Measurements from ENCODE around the gene FLNA.

Gene FLNA

DNA sequence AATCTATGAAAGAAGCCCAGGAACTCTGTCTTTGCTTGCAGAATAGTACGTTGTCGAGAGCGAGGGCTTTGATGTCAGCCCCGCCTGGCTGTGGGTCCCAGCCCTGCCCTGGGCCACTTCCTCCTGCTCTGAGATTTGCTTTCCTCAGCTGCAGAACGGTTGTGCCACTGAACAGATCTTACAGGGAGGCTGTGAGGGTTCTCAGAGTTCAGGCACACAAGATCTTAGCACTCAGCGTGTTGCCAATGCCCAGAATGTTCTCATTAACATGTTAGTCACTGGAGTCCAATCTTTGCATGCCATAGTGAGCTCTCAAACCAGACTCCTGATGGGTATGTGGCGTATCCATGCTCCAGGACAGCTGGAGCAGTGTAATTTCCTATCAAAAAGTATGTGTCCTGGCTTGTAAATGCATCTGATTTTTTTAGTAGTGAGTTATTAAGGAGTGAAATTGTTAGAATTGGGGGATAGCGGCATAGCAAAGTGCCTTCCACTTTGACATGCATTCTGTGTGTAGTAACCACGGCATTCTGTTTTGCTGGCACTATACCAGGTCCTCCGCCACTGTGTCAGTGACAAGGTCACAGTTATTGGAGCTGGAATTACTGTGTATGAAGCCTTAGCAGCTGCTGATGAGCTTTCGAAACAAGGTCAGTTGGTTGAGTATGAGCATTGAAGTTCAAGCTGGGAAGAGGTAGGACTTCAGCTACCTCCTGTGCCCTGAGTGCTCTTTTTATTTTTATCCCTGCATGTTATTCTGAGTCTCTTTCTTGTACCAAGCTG is 47.2 kb downstream of the FLNA start:
- Histone ChIP-seq H3K4me1 (ENCODE audit: control insufficient read depth, insufficient read depth, low read length, poor library complexity, severe bottlenecking) (no peaks in the 10 kb centered on the region), H3K9me3 (ENCODE audit: control insufficient read depth, low read length) (no peaks in the 10 kb centered on the region), H3K4me3 (ENCODE audit: extremely low read depth, insufficient read depth, low read length, poor library complexity, severe bottlenecking) (no peak overlapping the region), H3K27ac (ENCODE audit: low read depth, low read length, severe bottlenecking) (no peak overlapping the region), H3K36me3 (ENCODE audit: control insufficient read depth, insufficient read depth, low read length) (no peaks in the 10 kb centered on the region)
- 65 to 90% methylated on average over 6 to 7 of the region's 11 CpGs for WGBS, 2 experiments (ENCODE audit: insufficient coverage in 2 of 2)

DNA sequence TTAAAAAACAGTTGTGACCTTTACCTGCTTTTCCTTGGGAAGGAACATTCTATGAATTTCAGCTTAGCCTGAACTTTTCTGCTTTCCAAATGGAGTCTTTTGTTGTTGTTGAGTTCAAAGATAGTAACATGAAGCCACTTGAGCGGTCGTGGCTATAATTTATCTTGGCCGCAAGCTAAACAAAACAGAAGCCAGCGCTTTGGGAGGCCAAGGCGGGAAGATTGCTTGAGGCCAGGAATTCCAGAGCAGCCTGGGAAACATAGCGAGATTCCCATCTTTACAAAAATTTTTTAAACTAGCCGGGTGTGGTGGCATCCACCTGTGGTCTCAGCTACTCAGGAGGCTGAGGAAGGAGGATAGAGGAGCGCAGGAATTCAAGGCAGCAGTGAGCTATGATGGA is 48.9 kb downstream of the FLNA start:
- WGBS, 2 experiments (ENCODE audit: insufficient coverage in 2 of 2): 90% methylated on average over 5 of the region's 8 CpGs; no CpG with 5 or more reads in 1 of the 2 experiments
- Histone ChIP-seq H3K36me3 (ENCODE audit: control insufficient read depth, insufficient read depth, low read length) (no peaks in the 10 kb centered on the region), H3K27ac (ENCODE audit: low read depth, low read length, severe bottlenecking) (no peak overlapping the region), H3K9me3 (ENCODE audit: control insufficient read depth, low read length) (no peaks in the 10 kb centered on the region), H3K4me1 (ENCODE audit: control insufficient read depth, insufficient read depth, low read length, poor library complexity, severe bottlenecking) (no peaks in the 10 kb centered on the region), H3K4me3 (ENCODE audit: extremely low read depth, insufficient read depth, low read length, poor library complexity, severe bottlenecking) (no peak overlapping the region)

DNA sequence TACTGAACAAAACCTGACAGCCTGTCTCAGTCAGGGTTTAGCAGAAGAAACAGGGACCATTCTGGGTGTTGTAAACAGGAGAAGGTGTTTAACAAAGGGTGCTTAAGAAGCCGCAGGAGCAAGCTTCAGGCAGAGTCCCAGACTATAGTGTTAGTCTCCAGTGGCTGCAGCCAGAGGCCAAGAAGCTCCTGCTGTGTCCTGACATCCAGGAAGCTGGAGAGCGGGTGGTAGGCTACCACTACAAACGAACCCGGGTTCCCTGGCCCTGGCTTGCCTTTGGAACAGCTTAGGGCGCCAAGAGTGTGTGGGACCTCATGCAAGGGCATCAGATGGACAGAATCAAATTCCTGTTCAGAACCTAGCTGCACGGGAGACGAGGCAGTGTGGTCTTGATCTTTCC is 50.9 kb downstream of the FLNA start:
- H3K36me3 ChIP-seq (ENCODE audit: control insufficient read depth, insufficient read depth, low read length): no peaks in the 10 kb centered on the region
- no peaks in the 10 kb centered on the region for H3K9me3 ChIP-seq (ENCODE audit: control insufficient read depth, low read length)
- no peak overlapping the region for H3K27ac ChIP-seq (ENCODE audit: low read depth, low read length, severe bottlenecking)
- H3K4me3 ChIP-seq (ENCODE audit: extremely low read depth, insufficient read depth, low read length, poor library complexity, severe bottlenecking): no peak overlapping the region
- WGBS, 2 experiments (ENCODE audit: insufficient coverage in 2 of 2): 51 to 80% methylated on average over 3 to 4 of the region's 7 CpGs
- no peaks in the 10 kb centered on the region for H3K4me1 ChIP-seq (ENCODE audit: control insufficient read depth, insufficient read depth, low read length, poor library complexity, severe bottlenecking)

DNA sequence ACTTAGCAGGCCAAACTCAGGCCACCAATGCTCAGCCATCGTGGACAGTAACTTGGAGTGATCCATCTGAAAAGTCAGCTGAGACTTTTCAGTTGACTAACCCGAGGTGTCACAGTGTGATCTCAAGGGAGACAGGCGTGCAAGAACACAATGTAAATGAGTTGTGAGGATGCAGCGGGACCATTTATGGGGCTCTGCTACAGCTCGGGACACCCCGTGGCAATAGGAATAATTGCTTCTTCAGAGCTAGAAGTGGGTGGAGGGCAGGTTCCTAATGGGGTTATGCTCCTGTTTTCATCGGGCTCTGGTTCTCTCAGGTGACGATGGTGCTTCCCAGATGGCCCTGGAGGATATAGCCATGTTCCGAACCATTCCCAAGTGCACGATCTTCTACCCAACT is 51.5 kb downstream of the FLNA start:
- WGBS, 2 experiments (ENCODE audit: insufficient coverage in 2 of 2): 81 to 88% methylated on average over 6 to 9 of the region's 10 CpGs

DNA sequence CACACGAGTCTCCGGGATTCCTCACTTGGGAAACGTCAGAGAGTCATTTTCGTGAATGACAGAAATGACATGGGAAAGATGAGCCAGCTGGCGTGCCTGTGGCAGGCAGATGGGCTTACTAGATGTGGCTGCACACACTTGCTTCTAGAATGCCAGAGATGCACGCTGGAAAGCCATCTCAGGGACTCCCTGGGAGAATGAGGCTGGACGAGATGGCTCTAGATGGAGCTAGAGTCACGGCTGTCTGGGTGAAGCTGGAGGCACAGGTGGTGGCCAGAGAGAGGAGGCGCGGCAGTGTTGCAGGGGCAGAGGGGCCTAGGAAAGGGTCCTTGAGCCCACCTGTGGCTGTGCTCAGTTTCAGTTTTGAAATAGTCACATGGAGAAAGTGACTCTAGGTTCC is 52.8 kb downstream of the FLNA start:
- H3K36me3 ChIP-seq (ENCODE audit: control insufficient read depth, insufficient read depth, low read length): no peaks in the 10 kb centered on the region
- no peak overlapping the region for H3K4me3 ChIP-seq (ENCODE audit: extremely low read depth, insufficient read depth, low read length, poor library complexity, severe bottlenecking)
- no peak overlapping the region for H3K27ac ChIP-seq (ENCODE audit: low read depth, low read length, severe bottlenecking)
- WGBS, 2 experiments (ENCODE audit: insufficient coverage in 2 of 2): 76 to 82% methylated on average over 7 to 10 of the region's 10 CpGs
- H3K9me3 ChIP-seq (ENCODE audit: control insufficient read depth, low read length): no peaks in the 10 kb centered on the region
- no peaks in the 10 kb centered on the region for H3K4me1 ChIP-seq (ENCODE audit: control insufficient read depth, insufficient read depth, low read length, poor library complexity, severe bottlenecking)

More for the DNA sequence above, 51.5 kb downstream of the FLNA start:
- H3K27ac ChIP-seq (ENCODE audit: low read depth, low read length, severe bottlenecking): no peak overlapping the region
- no peaks in the 10 kb centered on the region for H3K4me1 ChIP-seq (ENCODE audit: control insufficient read depth, insufficient read depth, low read length, poor library complexity, severe bottlenecking)
- H3K4me3 ChIP-seq (ENCODE audit: extremely low read depth, insufficient read depth, low read length, poor library complexity, severe bottlenecking): no peak overlapping the region
- H3K9me3 ChIP-seq (ENCODE audit: control insufficient read depth, low read length): no peaks in the 10 kb centered on the region
- H3K36me3 ChIP-seq (ENCODE audit: control insufficient read depth, insufficient read depth, low read length): no peaks in the 10 kb centered on the region

DNA sequence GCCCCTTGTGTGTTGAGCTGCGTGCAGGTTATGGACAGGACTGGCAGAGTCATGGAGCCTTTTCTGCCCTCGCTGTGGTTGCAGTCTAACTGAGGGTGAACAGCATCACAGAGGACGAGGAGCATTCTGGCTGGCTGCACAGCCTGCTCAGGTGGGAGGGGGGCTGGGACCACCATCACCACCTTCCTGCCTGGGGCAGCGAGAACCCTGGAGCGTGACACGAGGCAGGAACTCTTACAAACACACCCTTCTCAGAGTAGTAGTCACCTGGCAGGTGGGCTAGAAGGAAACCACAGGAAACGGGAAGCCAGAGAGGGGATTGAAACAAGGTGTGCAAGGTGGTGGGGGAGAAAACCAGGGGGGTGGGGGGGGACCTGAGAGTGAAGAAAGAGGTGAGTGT is 53.3 kb downstream of the FLNA start:
- Histone ChIP-seq H3K9me3 (ENCODE audit: control insufficient read depth, low read length) (no peaks in the 10 kb centered on the region), H3K27ac (ENCODE audit: low read depth, low read length, severe bottlenecking) (no peak overlapping the region), H3K36me3 (ENCODE audit: control insufficient read depth, insufficient read depth, low read length) (no peaks in the 10 kb centered on the region), H3K4me1 (ENCODE audit: control insufficient read depth, insufficient read depth, low read length, poor library complexity, severe bottlenecking) (no peaks in the 10 kb centered on the region), H3K4me3 (ENCODE audit: extremely low read depth, insufficient read depth, low read length, poor library complexity, severe bottlenecking) (no peak overlapping the region)
- no CpG with 5 or more reads among the region's 7 CpGs for WGBS, 2 experiments (ENCODE audit: insufficient coverage in 2 of 2)

DNA sequence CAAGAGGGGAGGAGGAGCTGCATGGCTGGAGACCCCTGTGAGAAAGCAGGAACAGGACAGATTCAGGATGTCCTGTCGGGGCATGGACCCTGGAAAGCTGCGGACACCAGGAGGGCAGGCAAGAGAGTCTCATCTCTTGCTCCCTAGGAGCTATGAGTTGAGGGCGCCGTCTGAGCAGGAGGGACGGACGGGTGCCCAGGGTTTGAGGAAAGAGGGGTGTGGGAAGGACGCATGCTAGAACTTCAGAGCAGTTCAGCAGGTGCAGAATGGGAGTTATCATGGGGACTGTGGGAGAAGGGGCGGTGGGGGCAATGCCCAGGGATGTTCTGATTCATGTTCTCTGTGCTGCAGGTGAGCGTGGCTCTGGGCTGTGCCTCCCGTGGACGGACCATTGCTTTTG is 54.0 kb downstream of the FLNA start:
- Histone ChIP-seq H3K4me1 (ENCODE audit: control insufficient read depth, insufficient read depth, low read length, poor library complexity, severe bottlenecking) (no peaks in the 10 kb centered on the region), H3K4me3 (ENCODE audit: extremely low read depth, insufficient read depth, low read length, poor library complexity, severe bottlenecking) (no peak overlapping the region), H3K36me3 (ENCODE audit: control insufficient read depth, insufficient read depth, low read length) (no peaks in the 10 kb centered on the region), H3K9me3 (ENCODE audit: control insufficient read depth, low read length) (no peaks in the 10 kb centered on the region), H3K27ac (ENCODE audit: low read depth, low read length, severe bottlenecking) (no peak overlapping the region)
- 91 to 100% methylated on average over 1 to 8 of the region's 11 CpGs for WGBS, 2 experiments (ENCODE audit: insufficient coverage in 2 of 2)

DNA sequence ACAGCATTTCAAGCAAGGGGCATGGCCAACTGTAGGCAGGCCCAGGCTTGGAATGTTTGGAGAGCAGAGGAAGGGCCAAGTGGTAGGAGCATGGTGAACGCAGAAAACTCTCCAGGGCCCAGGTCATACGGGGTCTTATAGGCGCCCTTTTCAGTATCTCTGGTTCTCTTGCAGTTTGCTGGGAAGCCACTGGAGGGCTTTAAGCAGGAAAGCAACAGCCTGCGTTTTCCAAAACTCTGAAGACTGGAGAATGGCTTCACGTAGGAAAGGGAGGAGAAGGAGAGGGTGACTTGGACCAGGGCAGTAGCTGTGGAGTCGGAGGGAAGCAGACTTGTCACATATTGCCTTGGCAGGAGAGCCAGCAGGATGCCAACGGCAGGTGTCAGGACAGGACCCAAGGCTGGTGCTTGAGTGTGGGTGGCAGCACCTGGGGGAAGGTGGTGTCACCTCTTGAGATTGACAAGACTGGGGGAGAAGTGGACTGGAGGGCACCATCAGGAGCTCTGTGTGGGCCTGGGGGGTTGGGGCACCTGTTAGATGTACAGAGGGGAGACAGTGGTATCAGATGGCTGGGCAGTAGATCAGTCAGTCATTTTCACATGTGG is 56.9 kb downstream of the FLNA start:
- Histone ChIP-seq H3K36me3 (ENCODE audit: control insufficient read depth, insufficient read depth, low read length) (no peaks in the 10 kb centered on the region), H3K27ac (ENCODE audit: low read depth, low read length, severe bottlenecking) (no peak overlapping the region), H3K4me1 (ENCODE audit: control insufficient read depth, insufficient read depth, low read length, poor library complexity, severe bottlenecking) (no peaks in the 10 kb centered on the region), H3K4me3 (ENCODE audit: extremely low read depth, insufficient read depth, low read length, poor library complexity, severe bottlenecking) (no peak overlapping the region), H3K9me3 (ENCODE audit: control insufficient read depth, low read length) (no peaks in the 10 kb centered on the region)
- 35 to 50% methylated on average over 2 to 3 of the region's 7 CpGs for WGBS, 2 experiments (ENCODE audit: insufficient coverage in 2 of 2)

DNA sequence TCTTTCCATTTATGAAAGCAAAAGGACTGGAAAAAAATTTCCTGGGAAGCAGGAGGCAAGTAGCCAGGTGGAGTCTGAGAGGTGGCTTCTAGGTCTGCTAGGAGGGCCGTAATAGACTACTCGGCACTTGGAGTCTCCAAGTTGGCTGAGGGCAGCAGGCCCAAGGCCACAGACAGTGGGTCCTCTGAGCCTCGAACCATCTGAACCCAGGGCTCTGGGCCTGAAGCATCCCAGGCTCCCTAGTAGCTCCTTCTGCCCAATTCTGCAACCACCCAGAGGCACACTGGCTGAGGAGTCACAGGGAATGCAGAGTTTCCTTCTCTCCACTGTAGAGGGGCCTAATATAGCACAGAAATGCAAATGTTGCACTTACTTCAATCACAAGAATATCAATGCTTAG is 59.0 kb downstream of the FLNA start:
- Histone ChIP-seq H3K4me3 (ENCODE audit: extremely low read depth, insufficient read depth, low read length, poor library complexity, severe bottlenecking) (no peak overlapping the region), H3K4me1 (ENCODE audit: control insufficient read depth, insufficient read depth, low read length, poor library complexity, severe bottlenecking) (no peaks in the 10 kb centered on the region), H3K27ac (ENCODE audit: low read depth, low read length, severe bottlenecking) (no peak overlapping the region), H3K36me3 (ENCODE audit: control insufficient read depth, insufficient read depth, low read length) (no peaks in the 10 kb centered on the region), H3K9me3 (ENCODE audit: control insufficient read depth, low read length) (no peaks in the 10 kb centered on the region)
- 100% methylated on average over 1 of the region's 3 CpGs; no CpG with 5 or more reads in 1 of the 2 experiments for WGBS, 2 experiments (ENCODE audit: insufficient coverage in 2 of 2)

DNA sequence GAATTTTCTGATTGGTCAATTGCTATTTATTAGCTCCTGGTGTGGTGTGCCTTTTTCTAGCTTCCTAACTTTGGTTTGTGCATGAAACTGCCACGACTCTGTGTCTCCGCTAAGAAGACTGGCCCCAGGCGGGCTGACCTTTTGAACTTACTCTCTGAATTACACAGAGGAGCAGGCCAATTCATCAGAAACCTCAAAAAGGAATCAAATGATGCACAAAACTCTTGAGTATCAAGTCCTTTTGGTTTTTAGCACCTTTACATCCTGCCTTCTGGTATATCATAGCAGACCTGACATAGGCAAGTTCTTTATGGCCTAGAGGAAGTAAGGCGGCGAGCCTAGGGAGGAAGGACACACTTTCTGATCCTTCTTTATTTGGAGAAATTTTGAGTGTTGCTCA is 61.3 kb downstream of the FLNA start:
- no peaks in the 10 kb centered on the region for H3K36me3 ChIP-seq (ENCODE audit: control insufficient read depth, insufficient read depth, low read length)
- no peak overlapping the region for H3K4me3 ChIP-seq (ENCODE audit: extremely low read depth, insufficient read depth, low read length, poor library complexity, severe bottlenecking)
- 83% methylated on average over 1 of the region's 5 CpGs; no CpG with 5 or more reads in 1 of the 2 experiments for WGBS, 2 experiments (ENCODE audit: insufficient coverage in 2 of 2)
- H3K9me3 ChIP-seq (ENCODE audit: control insufficient read depth, low read length): no peaks in the 10 kb centered on the region
- H3K4me1 ChIP-seq (ENCODE audit: control insufficient read depth, insufficient read depth, low read length, poor library complexity, severe bottlenecking): no peaks in the 10 kb centered on the region
- no peak overlapping the region for H3K27ac ChIP-seq (ENCODE audit: low read depth, low read length, severe bottlenecking)

DNA sequence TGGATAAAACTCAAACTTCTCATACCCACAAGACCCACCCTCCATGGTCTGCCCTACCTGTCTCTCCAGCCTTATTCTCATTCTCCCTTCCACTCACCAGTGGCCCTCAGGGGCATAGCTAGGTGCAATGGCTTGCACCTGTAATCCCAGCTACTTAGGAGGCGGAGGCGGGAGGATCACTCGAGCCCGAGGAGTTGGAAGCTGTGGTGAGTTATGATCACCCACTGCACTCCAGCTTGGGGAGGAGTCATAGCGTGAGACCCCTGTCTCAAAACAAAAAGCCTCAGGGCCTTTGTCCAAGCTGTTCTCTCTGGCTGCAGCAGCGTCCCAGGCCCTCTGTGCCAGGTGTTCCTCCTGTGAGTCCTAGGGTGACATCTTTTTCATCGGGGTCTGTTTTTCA is 62.3 kb downstream of the FLNA start:
- Histone ChIP-seq H3K9me3 (ENCODE audit: control insufficient read depth, low read length) (no peaks in the 10 kb centered on the region), H3K36me3 (ENCODE audit: control insufficient read depth, insufficient read depth, low read length) (no peaks in the 10 kb centered on the region)
- no CpG with 5 or more reads among the region's 7 CpGs for WGBS, 2 experiments (ENCODE audit: insufficient coverage in 2 of 2)

More for the DNA sequence above, 62.3 kb downstream of the FLNA start:
- no peak overlapping the region for H3K27ac ChIP-seq (ENCODE audit: low read depth, low read length, severe bottlenecking)
- no peak overlapping the region for H3K4me3 ChIP-seq (ENCODE audit: extremely low read depth, insufficient read depth, low read length, poor library complexity, severe bottlenecking)
- no peaks in the 10 kb centered on the region for H3K4me1 ChIP-seq (ENCODE audit: control insufficient read depth, insufficient read depth, low read length, poor library complexity, severe bottlenecking)
